A549 (cell line): Measurements from ENCODE around the gene NEXN. TPM values are rescaled to one million over a fixed set of nuclear protein-coding genes. Genes with fewer than 3 reads are reported as not detected.

Source experiments
- ATAC-seq, 2 experiments: fragments of 200-7000 bp in 1 of 2; fragments of >200 bp in 1 of 2; cut with Nextera tagmentation in 1 of 2; cut with Tn5 transposase in 1 of 2; 3 replicates each; pipeline versions ENCODE4 v1.8.0 to v1.9.1; 2018 to 2020; ENCODE audit warnings: mild to moderate bottlenecking in 1 of 2, moderate library complexity in 1 of 2
- CTCF ChIA-PET: fragments of 300-600 bp; sonication (Branson Sonifier 250); formaldehyde crosslinking; extraction: SDS; loops from one replicate; lab custom pipeline; 2021; ENCODE audit warnings: antibody characterized with exemption, inconsistent platforms; lab: Yijun Ruan, JAX
- POLR2A ChIA-PET: fragments of 350-600 bp; formaldehyde crosslinking; extraction: SDS; loops from one replicate; lab custom pipeline; 2021; ENCODE audit warnings: antibody characterized with exemption, inconsistent platforms; lab: Yijun Ruan, JAX
- DNase-seq, 2 experiments: peaks; one replicate each; pipeline versions ENCODE4 v3.0.0 to v3.0.0-alpha.2; 2011 to 2016; ENCODE audit warnings: low read depth in 1 of 2, low spot score in 1 of 2
- FAIRE-seq: peaks from 2 replicates; lab custom pipeline; 2011; peaks lifted over from hg19 to GRCh38; lab: Jason Lieb, UNC
- H3K27ac ChIP-seq, 2 experiments: fragments of >200 bp; sonication (Bioruptor Twin); formaldehyde crosslinking; 3 replicates each; pipeline ENCODE4 v1.5.1; 2016 to 2017
- H3K4me1 ChIP-seq: fragments of >200 bp; sonication (Bioruptor Twin); formaldehyde crosslinking; 3 replicates; pipeline ENCODE4 v1.6.1; 2016
- H3K4me2 ChIP-seq: fragments of >200 bp; sonication (Bioruptor Twin); formaldehyde crosslinking; 3 replicates; pipeline ENCODE4 v1.6.1; 2016
- H3K4me3 ChIP-seq: fragments of >200 bp; sonication (Bioruptor Twin); formaldehyde crosslinking; 3 replicates; pipeline ENCODE4 v1.5.1; 2016
- H3K9me3 ChIP-seq: fragments of >200 bp; sonication (Bioruptor Twin); formaldehyde crosslinking; 3 replicates; pipeline ENCODE4 v1.6.1; 2016
- ATOH8 ChIP-seq: fragments of 250-450 bp; sonication (Bioruptor Pico); IDR thresholded peaks from 2 replicates; pipeline ENCODE4 v1.5.0; 2020; ENCODE audit warnings: low read depth, mild to moderate bottlenecking, moderate library complexity
- BCL3 ChIP-seq: fragments of >200 bp; sonication (Bioruptor Twin); formaldehyde crosslinking; IDR thresholded peaks from 3 replicates; pipeline ENCODE4 v1.6.1; 2016
- BHLHE40 ChIP-seq: IDR thresholded peaks from 2 replicates; pipeline ENCODE4 v1.6.1; 2012; ENCODE audit warnings: low read depth, low read length, inconsistent platforms
- CBX2 ChIP-seq: fragments of 200-600 bp; sonication (generic); IDR thresholded peaks from 2 replicates; pipeline ENCODE4 v1.6.1; 2016; ENCODE audit warnings: low read depth, mild to moderate bottlenecking, borderline replicate concordance
- CEBPB ChIP-seq, 2 experiments: fragments of >200 bp in 1 of 2; sonication (Bioruptor Twin) in 1 of 2; formaldehyde crosslinking in 1 of 2; IDR thresholded peaks; 2 replicates each; pipeline ENCODE4 v1.6.1; 2012 to 2016
- CHD2 ChIP-seq: fragments of 150-350 bp; IDR thresholded peaks from 2 replicates; pipeline ENCODE4 v1.6.1; 2014; ENCODE audit warnings: low read length; ENCODE audit not compliant: partially characterized antibody
- EHF ChIP-seq: fragments of 250-450 bp; sonication (Bioruptor Pico); IDR thresholded peaks from 2 replicates; pipeline ENCODE4 v1.5.0; 2020; ENCODE audit warnings: mild to moderate bottlenecking
- FOSL2 ChIP-seq, 2 experiments: fragments of 450-650 bp in 1 of 2; fragments of >200 bp in 1 of 2; sonication (Bioruptor Twin) in 1 of 2; formaldehyde crosslinking; IDR thresholded peaks; 2 replicates each; pipeline versions ENCODE4 v1.5.0 to v1.6.1; 2016 to 2020; ENCODE audit warnings: mild to moderate bottlenecking in 1 of 2, moderate library complexity in 1 of 2
- HES2 ChIP-seq: fragments of >200 bp; sonication (Bioruptor Twin); formaldehyde crosslinking; IDR thresholded peaks from 2 replicates; pipeline ENCODE4 v1.6.1; 2016
- HEYL ChIP-seq: fragments of 250-450 bp; sonication (Bioruptor Pico); IDR thresholded peaks from 2 replicates; pipeline ENCODE4 v1.8.0; 2021; ENCODE audit warnings: mild to moderate bottlenecking, moderate library complexity
- HOXA7 ChIP-seq: fragments of 250-450 bp; sonication (Bioruptor Pico); IDR thresholded peaks from 2 replicates; pipeline ENCODE4 v1.5.0; 2020; ENCODE audit warnings: mild to moderate bottlenecking, moderate library complexity
- HOXB5 ChIP-seq: fragments of 250-450 bp; sonication (Bioruptor Pico); IDR thresholded peaks from 2 replicates; pipeline ENCODE4 v1.5.0; 2020; ENCODE audit warnings: mild to moderate bottlenecking, moderate library complexity
- KDM5A ChIP-seq: fragments of 200-600 bp; sonication (generic); IDR thresholded peaks from 2 replicates; pipeline ENCODE4 v1.6.1; 2016; ENCODE audit warnings: antibody characterized with exemption, mild to moderate bottlenecking
- NFE2L2 ChIP-seq: fragments of 150-350 bp; conservative IDR thresholded peaks from 2 replicates; pipeline ENCODE4 v1.6.1; 2014; ENCODE audit warnings: low read length
- NPAS2 ChIP-seq: fragments of 250-450 bp; sonication (Bioruptor Pico); IDR thresholded peaks from 2 replicates; pipeline ENCODE4 v1.8.0; 2022; ENCODE audit warnings: mild to moderate bottlenecking, moderate library complexity, borderline replicate concordance
- NR3C1 ChIP-seq: fragments of >200 bp; sonication (Bioruptor Twin); formaldehyde crosslinking; IDR thresholded peaks from 3 replicates; pipeline ENCODE4 v1.6.1; 2017
- POLR2A ChIP-seq: IDR thresholded peaks from 2 replicates; pipeline ENCODE4 v1.6.1; 2012; ENCODE audit warnings: mild to moderate bottlenecking, low read length
- POLR2AphosphoS2 ChIP-seq: conservative IDR thresholded peaks from 2 replicates; pipeline ENCODE4 v1.6.1; 2012; ENCODE audit warnings: low read length, improper control_type of control experiment, inconsistent platforms
- RAD21 ChIP-seq, 2 experiments: fragments of >200 bp in 1 of 2; sonication (Bioruptor Twin) in 1 of 2; formaldehyde crosslinking in 1 of 2; IDR thresholded peaks in 1 of 2; conservative IDR thresholded peaks in 1 of 2; 2 replicates in 1 of 2; 3 replicates in 1 of 2; pipeline ENCODE4 v1.6.1; 2012 to 2018; ENCODE audit warnings: inconsistent platforms in 1 of 2
- RARB ChIP-seq: fragments of 250-450 bp; sonication (Bioruptor Pico); IDR thresholded peaks from 2 replicates; pipeline ENCODE4 v1.8.0; 2021; ENCODE audit warnings: mild to moderate bottlenecking, moderate library complexity
- REST ChIP-seq: fragments of 200-600 bp; sonication (generic); IDR thresholded peaks from 2 replicates; pipeline ENCODE4 v1.6.1; 2016; ENCODE audit warnings: antibody characterized with exemption, mild to moderate bottlenecking, moderate library complexity
- SREBF2 ChIP-seq: fragments of 450-650 bp; IDR thresholded peaks from 2 replicates; pipeline ENCODE4 v1.6.1; 2014; ENCODE audit warnings: mild to moderate bottlenecking, moderate library complexity
- USF2 ChIP-seq: fragments of 450-650 bp; IDR thresholded peaks from 2 replicates; pipeline ENCODE4 v1.6.1; 2014; ENCODE audit warnings: antibody characterized with exemption
- ZFP36 ChIP-seq: fragments of 450-650 bp; IDR thresholded peaks from 2 replicates; pipeline ENCODE4 v1.6.1; 2014; ENCODE audit warnings: borderline replicate concordance; ENCODE audit not compliant: partially characterized antibody
- ZNF302 ChIP-seq: fragments of 250-450 bp; sonication (Bioruptor Pico); IDR thresholded peaks from 2 replicates; pipeline ENCODE4 v1.9.0; 2021; ENCODE audit warnings: inconsistent platforms, mild to moderate bottlenecking, moderate library complexity
- ZSCAN20 ChIP-seq: fragments of 250-450 bp; sonication (Bioruptor Pico); IDR thresholded peaks from 2 replicates; pipeline ENCODE4 v1.8.0; 2022; ENCODE audit warnings: mild to moderate bottlenecking, moderate library complexity
- WGBS: methylation state at CpG from one replicate; pipeline ENCODE4 v1.1.6; 2017; ENCODE audit errors: missing lambda C conversion rate; 5-methylcytosine and 5-hydroxymethylcytosine counted together
- polyA plus RNA-seq, 4 experiments: library from polyadenylated mRNA; depleted of rRNA in 3 of 4; stranded (reverse); fragments of >200 nt; fragmentation: RNase III in 1 of 4; extraction: RNeasy Plus Mini Kit Qiagen cat#74134 plus additional on column Dnase treatment in 1 of 4; gene quantifications; 2 replicates in 3 of 4; 3 replicates in 1 of 4; pipeline ENCODE4 v1.2.3, GENCODE V29; 2011 to 2017

NEXN gene
- polyA plus RNA-seq, 2 of the 4 experiments (the other 2 are of a cell fraction): 1.8 to 8.2 TPM

GRCh38 chr1:77906019-77906545 lies 17.7 kb downstream of the NEXN start:
- Histone ChIP-seq H3K4me1 (no peaks in the 10 kb centered on the region), H3K4me3 (no peak overlapping the region), H3K27ac (no peak overlapping the region), H3K4me2 (no peak overlapping the region), H3K9me3 (no peaks in the 10 kb centered on the region)
- TF ChIP-seq HEYL (no peak), ZSCAN20 (no peak), REST (no peak), HOXA7 (no peak), CEBPB (IDR thresholded peaks at IDR 0.05) (no peak), ZNF302 (CRISPR knock-in tag) (no peak), CBX2 (no peak), RAD21 (conservative IDR thresholded peaks at IDR 0.05 in 1 of 2, IDR thresholded peaks at IDR 0.05 in 1 of 2) (no peak), POLR2AphosphoS2 (no peak), NR3C1 (no peak), HES2 (no peak), NFE2L2 (no peak), CHD2 (no peak), ATOH8 (CRISPR knock-in tag) (no peak), EHF (CRISPR knock-in tag) (no peak), BCL3 (no peak), ZFP36 (no peak), KDM5A (no peak), FOSL2 (IDR thresholded peaks at IDR 0.05) (no peak), FOSL2 (CRISPR knock-in tag; IDR thresholded peaks at IDR 0.05) (no peak), HOXB5 (no peak)
- ChIA-PET POLR2A (no interaction called here), CTCF (no interaction called here)
- no peak for ATAC-seq
- no peak for FAIRE-seq
- no peak for DNase-seq
- 82% methylated on average over 2 of the region's 2 CpGs for WGBS

GRCh38 chr1:77906624-77907023 lies 18.2 kb downstream of the NEXN start:
- no peak overlapping the region for H3K4me3 ChIP-seq
- POLR2A ChIA-PET: no interaction called here
- no peak overlapping the region for H3K4me2 ChIP-seq
- 94% methylated on average over 1 of the region's 1 CpG for WGBS
- no peak for DNase-seq
- TF ChIP-seq HEYL: no peak
- no peak for TF ChIP-seq RARB
- no peak for TF ChIP-seq SREBF2
- no peak for TF ChIP-seq POLR2A
- no peak for TF ChIP-seq NPAS2 (CRISPR knock-in tag)
- TF ChIP-seq RAD21 (conservative IDR thresholded peaks at IDR 0.05 in 1 of 2, IDR thresholded peaks at IDR 0.05 in 1 of 2): no peak
- TF ChIP-seq ATOH8 (CRISPR knock-in tag): no peak
- no peak for TF ChIP-seq USF2
- TF ChIP-seq BHLHE40: no peak
- TF ChIP-seq, all 56 proteins: peak for 0
- CTCF ChIA-PET: no interaction called here
- FAIRE-seq (no peak), ATAC-seq (no peak)
- Histone ChIP-seq H3K4me1 (no peaks in the 10 kb centered on the region), H3K9me3 (no peaks in the 10 kb centered on the region), H3K27ac (no peak overlapping the region)
